Measurements from ENCODE around the gene ELK3. TPM values are rescaled to one million over a fixed set of nuclear protein-coding genes. Genes with fewer than 3 reads are reported as not detected.

Gene ELK3
- total and polyA plus RNA-seq, 2 of the 13 experiments (the other 11 are each of a cell fraction or from before 2014, with no cell fraction given), result 2.9 to 3.2 TPM

GRCh38 chr12:96257550-96258103 is 63.5 kb downstream of the ELK3 start (continued):
- TF ChIP-seq HOMEZ (CRISPR knock-in tag; IDR thresholded peaks at IDR 0.05; ENCODE audit: low read depth) (peak; percentile 20; the same call in 1 of the 2 replicates), ZSCAN31 (CRISPR knock-in tag; IDR thresholded peaks at IDR 0.05; ENCODE audit: low read depth) (0 out of 2 replicates have a peak, but pooled peaks have one; percentile 25), FOSL2 (CRISPR knock-in tag; IDR thresholded peaks at IDR 0.05) (peak; percentile 18; the same call in 1 of the 2 replicates), KDM5A (IDR thresholded peaks at IDR 0.05; ENCODE audit: borderline replicate concordance, low read length) (no peak), MEIS2 (CRISPR knock-in tag; IDR thresholded peaks at IDR 0.05) (no peak), MED1 (CRISPR knock-in tag; IDR thresholded peaks at IDR 0.05) (peak; percentile 59), ZNF292 (CRISPR knock-in tag; IDR thresholded peaks at IDR 0.05; ENCODE audit: borderline replicate concordance, low read depth) (0 out of 2 replicates have a peak, but pooled peaks have one; percentile 21), KLF16 (CRISPR knock-in tag; IDR thresholded peaks at IDR 0.05) (no peak), MAX (IDR thresholded peaks at IDR 0.05) (no peak), FOXA3 (CRISPR knock-in tag; IDR thresholded peaks at IDR 0.05) (peak; percentile 47; the same call in 1 of the 2 replicates), ZFY (CRISPR knock-in tag; IDR thresholded peaks at IDR 0.05) (0 out of 2 replicates have a peak, but pooled peaks have one; percentile 22), SMAD9 (CRISPR knock-in tag; IDR thresholded peaks at IDR 0.05) (no peak), FOXP1 (IDR thresholded peaks at IDR 0.05) (no peak), FOXP1 (CRISPR knock-in tag; IDR thresholded peaks at IDR 0.05) (peak; percentile 43; the same call in 1 of the 2 replicates), STAG1 (CRISPR knock-in tag; IDR thresholded peaks at IDR 0.05) (no peak), PAXIP1 (CRISPR knock-in tag; conservative IDR thresholded peaks at IDR 0.05) (peak; percentile 70), ZNF274 (CRISPR knock-in tag; IDR thresholded peaks at IDR 0.05) (no peak), AHDC1 (CRISPR knock-in tag; IDR thresholded peaks at IDR 0.05; ENCODE audit: borderline replicate concordance) (peak; percentile 56; the same call in 1 of the 2 replicates), KDM6A (CRISPR knock-in tag; IDR thresholded peaks at IDR 0.05; ENCODE audit: low read depth) (0 out of 2 replicates have a peak, but pooled peaks have one; percentile 13), BCL6 (CRISPR knock-in tag; IDR thresholded peaks at IDR 0.05) (no peak), CAMTA2 (CRISPR knock-in tag; IDR thresholded peaks at IDR 0.05; ENCODE audit: borderline replicate concordance) (no peak)

All from HepG2 (cell line).